Endothelial cell of umbilical vein (primary cell): ENCODE data around the gene PHAF1. TPM values are rescaled to one million over a fixed set of nuclear protein-coding genes. Genes with fewer than 3 reads are reported as not detected.

Source experiments
- BruUV-seq: library from RNA; stranded (reverse); fragments of 400-500 nt; replicated peaks from 2 replicates; lab custom pipeline; 2021; lab: Mats Ljungman, UMichigan
- CTCF ChIA-PET: fragments of 300-600, 350-600 bp; sonication (Branson Sonifier 250); formaldehyde crosslinking; loops from one replicate; lab custom pipeline; 2021; ENCODE audit warnings: antibody characterized with exemption, inconsistent platforms; lab: Charles Lee
- POLR2A ChIA-PET: fragments of 300-600, 350-600 bp; sonication (Branson Sonifier 250); formaldehyde crosslinking; loops from one replicate; lab custom pipeline; 2021; ENCODE audit warnings: antibody characterized with exemption, inconsistent platforms; lab: Charles Lee
- DNase-seq: peaks from one replicate; pipeline ENCODE4 v3.0.0-alpha.2; 2011; ENCODE audit warnings: low read depth, low spot score
- FAIRE-seq: peaks from 2 replicates; lab custom pipeline; 2011; peaks lifted over from hg19 to GRCh38; lab: Jason Lieb, UNC
- H2AFZ ChIP-seq: 2 replicates; pipeline ENCODE4 v1.6.0; 2012; ENCODE audit warnings: low read depth, low read length, control low read depth, inconsistent platforms
- H3K27ac ChIP-seq: 2 replicates; pipeline ENCODE4 v1.5.1; 2011; ENCODE audit warnings: low read depth, mild to moderate bottlenecking, control low read depth, low read length, moderate library complexity; ENCODE audit not compliant: insufficient read depth
- H3K27me3 ChIP-seq, 2 experiments: 2 replicates each; pipeline versions ENCODE4 v1.6.0 to v1.6.1; 2011; ENCODE audit warnings: low read length in 2 of 2, mixed read lengths in 1 of 2; ENCODE audit not compliant: control insufficient read depth in 2 of 2, insufficient read depth in 2 of 2
- H3K36me3 ChIP-seq, 2 experiments: 2 replicates in 1 of 2; 3 replicates in 1 of 2; pipeline ENCODE4 v1.5.1; 2011; ENCODE audit warnings: low read length in 2 of 2, mild to moderate bottlenecking in 1 of 2, moderate library complexity in 1 of 2; ENCODE audit not compliant: control insufficient read depth in 2 of 2, insufficient read depth in 2 of 2; ENCODE audit errors: extremely low read depth in 1 of 2
- H3K4me1 ChIP-seq: 3 replicates; pipeline ENCODE4 v1.5.1; 2011; ENCODE audit warnings: mild to moderate bottlenecking, low read length; ENCODE audit not compliant: control insufficient read depth, insufficient read depth; ENCODE audit errors: extremely low read depth
- H3K4me2 ChIP-seq: 2 replicates; pipeline ENCODE4 v1.6.1; 2011; ENCODE audit warnings: low read length, control low read depth, mixed read lengths; ENCODE audit not compliant: insufficient read depth
- H3K4me3 ChIP-seq, 3 experiments: fragments of 200-600 bp in 1 of 3; sonication (generic), shearing (Covaris generic) in 1 of 3; replicated peaks in 1 of 3; 2 replicates each; pipeline ENCODE4 v1.5.1; 2011 to 2016; ENCODE audit warnings: control low read depth in 3 of 3, low read length in 3 of 3, mild to moderate bottlenecking in 2 of 3, inconsistent platforms in 1 of 3, low read depth in 1 of 3, moderate library complexity in 1 of 3; ENCODE audit not compliant: insufficient read depth in 1 of 3
- H3K79me2 ChIP-seq: 2 replicates; pipeline ENCODE4 v1.6.0; 2012; ENCODE audit warnings: low read length, inconsistent platforms; ENCODE audit not compliant: control insufficient read depth, insufficient read depth
- H3K9ac ChIP-seq: replicated peaks from 2 replicates; pipeline ENCODE3; 2011; ENCODE audit warnings: low read length, control low read depth; ENCODE audit not compliant: insufficient read depth; ENCODE audit errors: extremely low read depth
- H3K9me1 ChIP-seq: replicated peaks from 3 replicates; pipeline ENCODE4 v1.6.0; 2011; ENCODE audit warnings: mild to moderate bottlenecking, low read length; ENCODE audit not compliant: control insufficient read depth, insufficient read depth; ENCODE audit errors: extremely low read depth
- H3K9me3 ChIP-seq: replicated peaks from 2 replicates; pipeline ENCODE4 v1.5.1; 2012; ENCODE audit warnings: low read length, inconsistent platforms; ENCODE audit not compliant: control insufficient read depth, insufficient read depth
- H4K20me1 ChIP-seq: replicated peaks from 2 replicates; pipeline ENCODE3; 2011; ENCODE audit warnings: mild to moderate bottlenecking, low read length; ENCODE audit not compliant: control insufficient read depth, insufficient read depth; ENCODE audit errors: extremely low read depth
- CTCF ChIP-seq, 2 donors: IDR thresholded peaks; 1 replicate in 1 of 2; 2 replicates in 1 of 2; pipeline ENCODE4 v1.5.1; 2011; ENCODE audit warnings: low read length in 2 of 2, mild to moderate bottlenecking in 2 of 2, moderate library complexity in 2 of 2, control low read depth in 1 of 2, inconsistent platforms in 1 of 2, low read depth in 1 of 2; ENCODE audit not compliant: insufficient read depth in 1 of 2; ENCODE audit errors: extremely low read depth in 1 of 2
- FOS ChIP-seq: IDR thresholded peaks from 2 replicates; pipeline ENCODE4 v1.6.1; 2011; ENCODE audit warnings: mild to moderate bottlenecking, low read length, moderate library complexity, borderline replicate concordance; ENCODE audit not compliant: insufficient read depth
- MAX ChIP-seq: IDR thresholded peaks from 2 replicates; pipeline ENCODE4 v1.6.1; 2011; ENCODE audit not compliant: insufficient read depth, insufficient read length
- MYC ChIP-seq: IDR thresholded peaks from one replicate; pipeline ENCODE4 v1.6.1; 2011; ENCODE audit warnings: mild to moderate bottlenecking, low read depth, low read length
- POLR2AphosphoS5 ChIP-seq: IDR thresholded peaks from 2 replicates; pipeline ENCODE4 v1.6.1; 2012; ENCODE audit warnings: low read depth, mild to moderate bottlenecking, control low read depth, low read length, moderate library complexity; ENCODE audit not compliant: insufficient read depth
- dilution Hi-C: fragments of 300-500 bp; cut with MboI; formaldehyde crosslinking; loops from one replicate; pipeline ENCODE4 v1.15.0; 2019; ENCODE audit warnings: low sequenced_read_pairs; ENCODE audit not compliant: extremely low pct_ligation_motif_present
- intact Hi-C: fragments of 100-400 bp; cut with micrococcal nuclease; formaldehyde crosslinking; loops from one replicate; pipeline ENCODE4 v1.10.0; 2022
- polyA plus RNA-seq, 4 experiments: library from polyadenylated mRNA; depleted of rRNA in 3 of 4; stranded (reverse) in 3 of 4; unstranded in 1 of 4; fragments of >200 nt; gene quantifications; 2 replicates each; pipeline versions ENCODE4 v1.2.1 to v1.2.3, GENCODE V29; 2011 to 2012; ENCODE audit warnings: missing spikeins in 1 of 4
- total RNA-seq: library from RNA; stranded (reverse); gene quantifications from 2 replicates; pipeline ENCODE4 v1.2.3, GENCODE V29; 2021

The PHAF1 gene
- total and polyA plus RNA-seq, 2 donors (not counting 3 experiments of a cell fraction or from before 2014, with no cell fraction given) = 18.5 to 21.9 TPM

DNA sequence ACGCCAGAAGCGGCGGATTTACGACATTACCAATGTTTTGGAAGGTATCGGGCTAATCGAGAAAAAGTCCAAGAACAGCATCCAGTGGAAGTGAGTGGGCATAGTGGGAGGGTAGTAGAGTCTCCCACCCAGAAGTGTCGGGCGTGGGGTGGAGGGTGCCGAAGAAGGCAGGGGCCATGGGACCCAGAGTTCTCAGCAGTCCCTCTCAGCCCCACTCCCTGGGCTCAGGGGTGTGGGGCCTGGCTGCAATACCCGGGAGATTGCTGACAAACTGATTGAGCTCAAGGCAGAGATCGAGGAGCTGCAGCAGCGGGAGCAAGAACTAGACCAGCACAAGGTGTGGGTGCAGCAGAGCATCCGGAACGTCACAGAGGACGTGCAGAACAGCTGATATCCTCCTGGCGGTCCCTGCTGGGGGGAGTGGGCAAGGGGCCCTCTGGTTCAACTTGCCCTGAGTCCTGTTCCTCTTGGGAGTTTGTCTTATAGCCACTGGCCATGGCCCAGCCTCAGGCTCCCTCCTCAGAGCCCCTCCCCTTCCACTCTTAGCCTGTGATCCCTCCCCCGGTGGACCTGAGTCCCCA, 83.1 kb downstream of the PHAF1 start:
- TF ChIP-seq MYC = no peak
- TF ChIP-seq POLR2AphosphoS5 = no peak
- no peak for TF ChIP-seq FOS
- TF ChIP-seq MAX = no peak
- no peak for TF ChIP-seq CTCF (IDR thresholded peaks at IDR 0.05; ENCODE audit: extremely low read depth in 1 of 2, insufficient read depth in 1 of 2, low read depth in 1 of 2, low read length in 2 of 2)
- H3K4me3 ChIP-seq = peak overlapping the region; percentile 54 to 83 (median 57)
- peaks cover 36% of the 10 kb centered on the region for H3K4me1 ChIP-seq
- H3K9me3 ChIP-seq = no peaks in the 10 kb centered on the region
- peaks cover 46% of the 10 kb centered on the region for H3K79me2 ChIP-seq
- TSS peak; percentile 20 for BruUV-seq
- CTCF ChIA-PET = interaction anchor here (1.1 to 1.5 kb wide), 4 partner anchors 10 to 207 kb away, joined by 3 to 6 read pairs (median 4); no protein-coding TSS in a partner anchor
- no peak overlapping the region for H2AFZ ChIP-seq
- no peak for DNase-seq
- H3K36me3 ChIP-seq = peaks cover 19 to 34% of the 10 kb centered on the region in 2 experiments
- peak overlapping the region; percentile 69 for H3K4me2 ChIP-seq
- H3K9me1 ChIP-seq = no peaks in the 10 kb centered on the region
- FAIRE-seq = peak; percentile 26
- intact Hi-C loops (loop anchor here (1.0 to 10.0 kb wide), 3 partner anchors 9 to 202 kb away; partner anchors contain the start of genes TMEM208 and TPPP3), dilution Hi-C loops (no loop called here)
- POLR2A ChIA-PET = interaction anchor here (1.0 kb wide), 1 partner anchor 51 kb away, joined by 3 read pairs; no protein-coding TSS in a partner anchor
- H3K27ac ChIP-seq = peak overlapping the region; percentile 88
- peak overlapping the region; percentile 91 for H3K9ac ChIP-seq
- no peaks in the 10 kb centered on the region for H3K27me3 ChIP-seq
- H4K20me1 ChIP-seq = no peaks in the 10 kb centered on the region
